ENCODE measurements around the gene HMG20A. TPM values are rescaled to one million over a fixed set of nuclear protein-coding genes. Genes with fewer than 3 reads are reported as not detected.

Gene HMG20A
- total RNA-seq, 1 donor, result 26.4 TPM

DNA sequence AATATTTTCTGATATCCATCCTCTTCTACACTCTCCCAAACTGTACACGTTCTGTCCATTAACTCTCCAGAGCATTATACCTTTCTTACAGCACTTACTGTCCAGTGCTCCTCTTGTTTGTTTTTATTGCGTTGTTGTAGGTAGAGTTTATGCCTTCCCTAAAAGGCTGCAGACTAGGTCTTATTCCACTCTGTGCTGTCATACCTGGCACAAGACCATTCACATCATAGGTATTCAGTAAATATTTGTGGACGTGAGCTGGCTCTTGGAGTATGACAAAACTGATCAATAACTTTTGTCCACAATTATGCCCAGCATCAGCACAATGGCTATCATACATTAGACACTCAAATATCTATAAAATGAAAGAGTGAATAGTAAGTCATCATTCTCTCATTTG lies 4.4 kb downstream of the HMG20A start:
- DNase-seq (ENCODE audit: low read depth in 2 of 3, low spot score in 2 of 3), result no peak

- DNase-seq (ENCODE audit: low read depth in 2 of 3, low spot score in 2 of 3), result no peak
These were observed 5.7 kb downstream of the HMG20A start for GRCh38 chr15:77426377-77426776.

DNA sequence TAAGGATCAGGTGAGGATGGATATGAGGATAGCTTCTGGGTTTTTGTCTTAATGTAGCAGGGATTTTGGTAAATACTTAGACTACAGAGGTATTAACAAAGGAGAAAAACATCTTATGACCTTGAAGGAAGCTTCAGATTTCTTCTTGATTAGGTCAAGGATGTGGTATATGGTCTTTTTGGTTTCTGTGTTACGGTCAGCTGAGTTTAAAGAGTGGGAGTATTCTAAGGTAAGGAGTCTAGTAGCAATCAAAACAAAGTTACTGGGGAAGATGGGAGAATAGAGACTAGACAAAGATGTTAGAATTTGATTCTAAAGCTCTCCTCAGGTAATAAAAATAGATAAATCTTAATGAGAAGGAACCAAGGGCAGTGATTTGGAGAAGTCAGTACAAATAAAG lies 6.2 kb downstream of the HMG20A start:
- no peak for DNase-seq (ENCODE audit: low read depth in 2 of 3, low spot score in 2 of 3)

- no peak for DNase-seq (ENCODE audit: low read depth in 2 of 3, low spot score in 2 of 3)
These were observed 9.5 kb downstream of the HMG20A start for GRCh38 chr15:77430213-77430612.

- DNase-seq (ENCODE audit: low read depth in 2 of 3, low spot score in 2 of 3), result no peak
These were observed 10.0 kb downstream of the HMG20A start for GRCh38 chr15:77430652-77431051.

DNA sequence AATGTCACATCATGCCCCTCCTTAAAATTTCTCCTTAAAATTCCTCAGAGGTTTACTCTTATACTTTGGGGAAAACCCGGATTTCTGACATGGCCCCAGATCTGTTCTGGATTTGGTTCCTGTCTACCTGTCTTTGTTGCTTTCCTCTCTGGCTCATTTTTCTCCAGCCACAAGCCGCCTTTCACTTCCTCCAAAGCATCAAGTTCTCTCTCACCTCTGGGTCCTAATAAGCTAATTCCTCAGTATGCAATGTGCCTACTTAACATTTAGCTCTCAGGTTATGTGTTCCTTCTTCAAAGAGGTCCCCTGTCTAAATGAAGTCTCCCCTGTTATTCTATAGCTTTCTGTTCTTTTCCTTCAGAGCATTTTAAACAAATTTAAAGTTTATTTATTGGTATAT lies 16.1 kb downstream of the HMG20A start:
- DNase-seq (ENCODE audit: low read depth in 2 of 3, low spot score in 2 of 3), result no peak

- DNase-seq (ENCODE audit: low read depth in 2 of 3, low spot score in 2 of 3), result no peak
These were observed 16.6 kb downstream of the HMG20A start for GRCh38 chr15:77437264-77437663.

GRCh38 chr15:77440378-77440999 lies 19.8 kb downstream of the HMG20A start:
- no peak for DNase-seq (ENCODE audit: low read depth in 2 of 3, low spot score in 2 of 3)

GRCh38 chr15:77446840-77447390 lies 26.2 kb downstream of the HMG20A start:
- DNase-seq (ENCODE audit: low read depth in 2 of 3, low spot score in 2 of 3), result no peak

GRCh38 chr15:77454265-77454664 lies 33.6 kb downstream of the HMG20A start:
- no peak for DNase-seq (ENCODE audit: low read depth in 2 of 3, low spot score in 2 of 3)

- no peak for DNase-seq (ENCODE audit: low read depth in 2 of 3, low spot score in 2 of 3)
These were observed 34.3 kb downstream of the HMG20A start for GRCh38 chr15:77454951-77455350.

GRCh38 chr15:77455696-77456321 lies 35.1 kb downstream of the HMG20A start:
- DNase-seq (ENCODE audit: low read depth in 2 of 3, low spot score in 2 of 3), result no peak

- DNase-seq (ENCODE audit: low read depth in 2 of 3, low spot score in 2 of 3), result no peak
These were observed 36.1 kb downstream of the HMG20A start for GRCh38 chr15:77456746-77457145.

DNA sequence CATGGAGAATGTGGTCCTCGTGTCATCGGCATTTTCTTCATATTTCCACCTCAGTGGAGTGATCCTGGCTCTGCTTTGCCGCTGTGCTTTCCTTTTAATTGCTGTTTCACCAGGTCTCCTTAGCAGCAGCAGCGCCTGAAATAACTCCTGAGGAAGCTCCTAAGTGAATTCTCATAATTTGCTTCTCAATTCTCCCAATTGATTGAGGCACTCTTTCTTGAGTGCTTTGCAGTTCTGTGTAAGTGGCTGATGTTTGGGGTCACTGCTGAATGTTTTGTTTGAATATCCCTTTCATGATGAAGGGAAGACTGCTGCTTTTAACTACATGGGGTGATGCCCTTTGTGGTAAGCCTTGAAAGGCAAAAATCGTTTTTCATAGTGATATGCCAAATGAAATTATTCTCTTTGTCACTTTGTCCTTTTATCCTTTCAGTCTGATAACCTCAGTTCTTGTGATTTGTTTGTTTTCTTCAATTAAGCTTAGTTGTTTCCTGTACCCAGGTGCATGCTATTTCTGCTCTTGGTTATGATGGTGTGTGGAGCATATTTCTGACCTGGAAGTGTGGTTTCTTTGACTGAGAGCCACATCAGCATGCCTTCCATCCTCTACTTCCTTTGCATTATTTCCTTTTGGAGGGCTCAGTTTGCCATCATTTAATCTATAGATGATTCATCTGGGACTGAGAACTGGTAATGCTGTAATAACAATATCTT lies 36.7 kb downstream of the HMG20A start:
- no peak for DNase-seq (ENCODE audit: low read depth in 2 of 3, low spot score in 2 of 3)

DNA sequence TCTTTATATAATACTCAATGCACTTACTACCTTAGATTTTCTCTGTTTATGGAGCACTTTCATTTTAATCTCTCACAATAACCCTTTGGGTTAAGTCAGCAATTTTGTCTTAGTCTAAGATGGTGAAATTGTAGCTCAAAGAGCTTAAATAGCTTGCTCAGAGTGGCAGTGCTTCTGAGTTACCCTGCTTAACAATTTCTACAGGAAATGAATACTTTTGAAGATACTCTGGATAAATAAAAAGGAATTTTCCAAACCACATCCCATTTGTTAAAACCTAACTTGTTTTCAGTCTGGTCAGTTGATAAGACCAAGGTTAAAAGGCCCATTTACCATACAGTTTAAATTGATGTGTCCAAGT lies 37.2 kb downstream of the HMG20A start:
- no peak for DNase-seq (ENCODE audit: low read depth in 2 of 3, low spot score in 2 of 3)

DNA sequence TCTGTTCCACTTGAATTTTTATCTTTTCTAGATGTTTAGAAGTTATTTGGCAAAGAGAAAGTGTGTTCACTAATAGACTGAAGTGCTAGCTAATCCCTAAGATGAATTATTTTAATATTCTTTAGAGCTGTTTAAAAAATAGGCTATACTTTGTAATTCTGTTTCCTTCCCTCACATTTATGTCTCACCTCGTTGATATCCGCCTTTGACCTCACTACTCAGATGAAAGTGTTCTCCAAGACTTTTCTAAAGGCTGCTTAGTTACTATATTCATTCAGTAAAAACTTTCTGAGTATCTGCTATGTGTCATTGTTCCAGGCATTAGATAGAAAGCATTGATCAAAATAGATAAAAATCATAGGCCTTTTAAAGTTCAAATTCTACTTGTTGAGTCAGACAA lies 38.3 kb downstream of the HMG20A start:
- no peak for DNase-seq (ENCODE audit: low read depth in 2 of 3, low spot score in 2 of 3)

DNA sequence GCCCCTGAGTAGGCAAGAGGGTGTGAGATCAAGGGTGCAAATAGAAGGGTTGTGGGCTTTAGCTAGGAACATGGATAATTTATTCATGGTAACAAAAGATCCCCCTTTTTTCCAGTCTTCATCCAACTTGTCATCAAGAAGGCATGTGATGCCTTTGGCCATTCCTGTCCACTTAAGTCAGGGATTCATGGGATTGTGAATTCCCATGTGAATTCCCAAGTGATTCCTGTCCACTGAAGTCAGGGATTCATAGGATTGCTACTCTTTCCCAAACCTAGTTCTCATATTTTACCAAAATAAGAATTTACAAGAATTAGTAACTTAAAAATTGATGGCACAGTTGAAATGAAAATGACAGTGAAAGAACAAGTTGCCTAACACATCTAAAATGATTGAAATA lies 40.8 kb downstream of the HMG20A start:
- DNase-seq (ENCODE audit: low read depth in 2 of 3, low spot score in 2 of 3), result no peak

DNA sequence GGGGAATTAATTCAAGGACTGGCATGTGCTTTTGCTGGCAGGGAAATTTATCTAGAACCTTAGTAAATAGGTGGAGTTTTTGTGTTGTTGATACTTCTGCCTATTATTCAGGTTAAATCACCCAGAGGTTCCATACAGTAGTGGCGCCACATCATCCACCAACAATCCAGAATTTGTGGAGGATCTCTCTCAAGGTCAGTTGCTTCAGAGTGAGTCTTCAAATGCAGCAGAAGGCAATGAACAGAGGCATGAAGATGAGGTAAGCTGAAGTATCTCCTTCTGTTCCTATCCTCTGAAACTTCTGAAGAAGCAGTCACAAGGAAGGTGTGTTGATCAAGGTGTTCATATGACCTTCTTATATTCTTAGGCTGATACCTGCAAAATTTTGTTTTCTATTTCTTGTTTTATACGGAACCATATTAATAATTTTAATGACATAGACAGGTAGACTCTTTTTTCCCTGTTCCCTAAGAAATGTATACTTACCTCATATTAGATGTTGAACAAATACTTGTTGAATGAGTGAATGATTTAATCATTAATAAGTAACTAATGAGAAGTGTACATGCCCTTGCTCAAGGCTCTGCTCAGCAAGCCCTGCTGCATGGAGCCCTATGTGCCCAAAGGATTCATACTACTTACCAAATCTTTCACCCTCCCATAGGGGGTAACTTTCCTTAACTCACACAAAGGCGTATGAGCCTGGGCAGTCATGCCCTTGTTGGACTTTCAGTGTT lies 43.6 kb downstream of the HMG20A start:
- DNase-seq (ENCODE audit: low read depth in 2 of 3, low spot score in 2 of 3), result no peak

GRCh38 chr15:77466521-77466920 lies 45.8 kb downstream of the HMG20A start:
- DNase-seq (ENCODE audit: low read depth in 2 of 3, low spot score in 2 of 3), result no peak

- no peak for DNase-seq (ENCODE audit: low read depth in 2 of 3, low spot score in 2 of 3)
These were observed 48.2 kb downstream of the HMG20A start for GRCh38 chr15:77468896-77469295.

GRCh38 chr15:77470235-77470634 lies 49.5 kb downstream of the HMG20A start:
- no peak for DNase-seq (ENCODE audit: low read depth in 2 of 3, low spot score in 2 of 3)

Data from hematopoietic multipotent progenitor cell (in vitro differentiated cells).